ENCODE measurements around the gene SPTBN4.
"Not testable (repeated sequence)": the region's sequence is repeated elsewhere in the genome, so short reads cannot be mapped to it uniquely, and the experiment has no call there.

Gene SPTBN4

GRCh38 chr19:40590464-40591265 lies 123.9 kb downstream of the SPTBN4 start:
- no peak for DNase-seq

GRCh38 chr19:40591724-40592123 lies 124.9 kb downstream of the SPTBN4 start:
- not testable (repeated sequence) for DNase-seq

- peak; percentile 62 for DNase-seq
Measured at GRCh38 chr19:40592170-40592569, 125.4 kb downstream of the SPTBN4 start.

- no peak for DNase-seq
Measured at GRCh38 chr19:40594255-40594654, 127.5 kb downstream of the SPTBN4 start.

- peak; percentile 59 for DNase-seq
Measured at GRCh38 chr19:40594657-40595091, 127.9 kb downstream of the SPTBN4 start.

- DNase-seq, result peak; percentile 59
Measured at GRCh38 chr19:40596608-40597328, 130.0 kb downstream of the SPTBN4 start.

- no peak for DNase-seq
Measured at GRCh38 chr19:40597329-40597838, 130.6 kb downstream of the SPTBN4 start.

- peak; percentile 75 for DNase-seq
Measured at GRCh38 chr19:40598121-40598917, 131.5 kb downstream of the SPTBN4 start.

- no peak for DNase-seq
Measured at GRCh38 chr19:40598918-40599307, 132.1 kb downstream of the SPTBN4 start.

- DNase-seq, result no peak
Measured at GRCh38 chr19:40599331-40599901, 132.6 kb downstream of the SPTBN4 start.

GRCh38 chr19:40599902-40600569 lies 133.2 kb downstream of the SPTBN4 start:
- no peak for DNase-seq

GRCh38 chr19:40600570-40601133 lies 133.9 kb downstream of the SPTBN4 start:
- DNase-seq, result no peak

GRCh38 chr19:40601134-40601974 lies 134.6 kb downstream of the SPTBN4 start, which contains the start of gene LTBP4:
TSS of gene LTBP4 (plus strand) at chr19:40601369. CDS start at chr19:40601388, 19 bp downstream.
- peak; percentile 55 for DNase-seq

- no peak for DNase-seq
Measured at GRCh38 chr19:40603071-40603388, 136.2 kb downstream of the SPTBN4 start.

- DNase-seq, result peak; percentile 97
Measured at GRCh38 chr19:40603389-40604170, 136.8 kb downstream of the SPTBN4 start.

GRCh38 chr19:40604171-40604646 lies 137.4 kb downstream of the SPTBN4 start:
- no peak for DNase-seq

- DNase-seq, result no peak
Measured at GRCh38 chr19:40604647-40605215, 137.9 kb downstream of the SPTBN4 start.

GRCh38 chr19:40605216-40605971 lies 138.6 kb downstream of the SPTBN4 start:
- DNase-seq, result peak; percentile 53
